HL-60/S4 treated with phorbol 12-myristate 13-acetate at 8.2 ng/mL for 4 days and 3 days (cell line): Measurements from ENCODE around the gene SF3A1.
"Not testable (repeated sequence)": the region's sequence is repeated elsewhere in the genome, so short reads cannot be mapped to it uniquely, and the experiment has no call there.

ENCODE experiments used
- in situ Hi-C: fragments of 300-500 bp; cut with MboI; formaldehyde crosslinking; loops from 2 replicates; pipeline ENCODE4 v1.15.0; 2022; ENCODE audit warnings: low sequenced_read_pairs

The SF3A1 gene

GRCh38 chr22:30356449-30357235 is at the start of gene SF3A1, which contains the start of gene CCDC157:
Gene SF3A1 (minus strand): TSS chr22:30356894. CDS start chr22:30356792, 102 bp downstream.
Gene CCDC157 (plus strand): TSS chr22:30357007. CDS start chr22:30366001, 8,994 bp downstream.
- in situ Hi-C loops, result no loop called here

- in situ Hi-C loops, result no loop called here
These were observed 49.7 kb upstream of the SF3A1 start for GRCh38 chr22:30406400-30406799.

- in situ Hi-C loops, result no loop called here
These were observed 49.0 kb upstream of the SF3A1 start for GRCh38 chr22:30405731-30406130.

GRCh38 chr22:30404307-30404706 is 47.6 kb upstream of the SF3A1 start:
- in situ Hi-C loops, result no loop called here

- in situ Hi-C loops, result not testable (repeated sequence)
These were observed 46.0 kb upstream of the SF3A1 start for GRCh38 chr22:30402766-30403104.

- in situ Hi-C loops, result no loop called here
These were observed 45.5 kb upstream of the SF3A1 start for GRCh38 chr22:30402028-30402765.

- in situ Hi-C loops, result not testable (repeated sequence)
These were observed 44.3 kb upstream of the SF3A1 start for GRCh38 chr22:30401024-30401423.

GRCh38 chr22:30400159-30400558 is 43.5 kb upstream of the SF3A1 start:
- in situ Hi-C loops, result no loop called here

- in situ Hi-C loops, result loop anchor here (25.0 kb wide), 1 partner anchor 287 kb away; no protein-coding TSS in a partner anchor
These were observed 43.0 kb upstream of the SF3A1 start for GRCh38 chr22:30399718-30400117.

GRCh38 chr22:30398685-30399680 is 42.3 kb upstream of the SF3A1 start:
- in situ Hi-C loops, result loop anchor here (25.0 kb wide), 1 partner anchor 287 kb away; no protein-coding TSS in a partner anchor

- in situ Hi-C loops, result loop anchor here (25.0 kb wide), 1 partner anchor 286 kb away; no protein-coding TSS in a partner anchor
These were observed 41.3 kb upstream of the SF3A1 start for GRCh38 chr22:30397656-30398635.

GRCh38 chr22:30396871-30397655 is 40.4 kb upstream of the SF3A1 start, which contains the start of gene SEC14L2:
Gene SEC14L2 (plus strand): TSS chr22:30397018. CDS start chr22:30397117, 99 bp downstream.
- in situ Hi-C loops, result loop anchor here (25.0 kb wide), 1 partner anchor 285 kb away; no protein-coding TSS in a partner anchor

- in situ Hi-C loops, result loop anchor here (5.0 to 25.0 kb wide), 2 partner anchors 93 to 282 kb away; no protein-coding TSS in a partner anchor
These were observed 37.2 kb upstream of the SF3A1 start for GRCh38 chr22:30393885-30394284.

GRCh38 chr22:30393322-30393680 is 36.6 kb upstream of the SF3A1 start:
- in situ Hi-C loops, result loop anchor here (5.0 to 25.0 kb wide), 2 partner anchors 94 to 281 kb away; no protein-coding TSS in a partner anchor

- in situ Hi-C loops, result loop anchor here (5.0 to 25.0 kb wide), 2 partner anchors 95 to 280 kb away; no protein-coding TSS in a partner anchor
These were observed 36.1 kb upstream of the SF3A1 start for GRCh38 chr22:30392661-30393321.

GRCh38 chr22:30390974-30391691 is 34.4 kb upstream of the SF3A1 start:
- in situ Hi-C loops, result loop anchor here (5.0 to 25.0 kb wide), 2 partner anchors 96 to 279 kb away; no protein-coding TSS in a partner anchor
